CD14-positive monocyte (primary cell): ENCODE results near the gene STARD4. TPM values are rescaled to one million over a fixed set of nuclear protein-coding genes. Genes with fewer than 3 reads are reported as not detected.

Source experiments
- DNase-seq, 3 donors: peaks; one replicate each; pipeline ENCODE4 v3.0.0-alpha.2; 2011 to 2022
- H2AFZ ChIP-seq: 2 replicates; pipeline ENCODE4 v1.6.0; 2012; ENCODE audit warnings: mild to moderate bottlenecking, low read depth, low read length, inconsistent platforms; ENCODE audit not compliant: insufficient read depth, poor library complexity, severe bottlenecking
- H3K27ac ChIP-seq, 2 donors: 1 replicate in 1 of 2; 2 replicates in 1 of 2; pipeline ENCODE4 v1.5.1; 2012 to 2013; ENCODE audit warnings: low read length in 2 of 2, control low read depth in 1 of 2, inconsistent platforms in 1 of 2, low read depth in 1 of 2, mild to moderate bottlenecking in 1 of 2
- H3K27me3 ChIP-seq, 2 donors: one replicate each; pipeline versions ENCODE4 v1.6.0 to v1.6.1; 2011 to 2013; ENCODE audit warnings: low read length in 2 of 2; ENCODE audit not compliant: control insufficient read depth in 2 of 2, insufficient read depth in 2 of 2
- H3K36me3 ChIP-seq, 2 donors: replicated peaks in 1 of 2; 1 replicate in 1 of 2; 2 replicates in 1 of 2; pipeline versions ENCODE4 v1.5.1 to v1.6.1; 2012 to 2013; ENCODE audit warnings: low read length in 2 of 2, control low read depth in 1 of 2, inconsistent platforms in 1 of 2, mild to moderate bottlenecking in 1 of 2; ENCODE audit not compliant: insufficient read depth in 2 of 2, control insufficient read depth in 1 of 2
- H3K4me1 ChIP-seq, 2 donors: 1 replicate in 1 of 2; 2 replicates in 1 of 2; pipeline versions ENCODE4 v1.5.1 to v1.6.1; 2012 to 2013; ENCODE audit warnings: low read length in 2 of 2, control low read depth in 1 of 2, inconsistent platforms in 1 of 2, mild to moderate bottlenecking in 1 of 2, moderate library complexity in 1 of 2; ENCODE audit not compliant: insufficient read depth in 2 of 2, control insufficient read depth in 1 of 2
- H3K4me2 ChIP-seq: replicated peaks from 2 replicates; pipeline ENCODE3; 2012; ENCODE audit warnings: low read length, moderate library complexity, mild to moderate bottlenecking; ENCODE audit not compliant: poor library complexity, severe bottlenecking; ENCODE audit errors: extremely low read depth
- H3K4me3 ChIP-seq, 3 experiments: fragments of 200-600 bp in 1 of 3; sonication (generic) in 1 of 3; replicated peaks in 1 of 3; 1 replicate in 2 of 3; 2 replicates in 1 of 3; pipeline ENCODE4 v1.5.1; 2011 to 2013; ENCODE audit warnings: low read length in 3 of 3, mild to moderate bottlenecking in 3 of 3, control low read depth in 2 of 3, low read depth in 2 of 3, inconsistent platforms in 1 of 3, moderate library complexity in 1 of 3
- H3K79me2 ChIP-seq: 2 replicates; pipeline ENCODE4 v1.6.0; 2012; ENCODE audit warnings: mild to moderate bottlenecking, control low read depth, inconsistent platforms, low read length, moderate library complexity; ENCODE audit not compliant: insufficient read depth
- H3K9ac ChIP-seq: 2 replicates; pipeline ENCODE4 v1.6.0; 2017; ENCODE audit warnings: low read length, mild to moderate bottlenecking; ENCODE audit not compliant: insufficient read depth, poor library complexity, severe bottlenecking
- H3K9me3 ChIP-seq, 2 donors: replicated peaks in 1 of 2; 1 replicate in 1 of 2; 2 replicates in 1 of 2; pipeline versions ENCODE4 v1.5.1 to v1.6.1; 2012 to 2013; ENCODE audit warnings: low read length in 2 of 2, control low read depth in 1 of 2; ENCODE audit not compliant: control insufficient read depth in 1 of 2, insufficient read depth in 1 of 2
- H4K20me1 ChIP-seq: 2 replicates; pipeline ENCODE4 v1.6.0; 2012; ENCODE audit warnings: mild to moderate bottlenecking, low read length, control low read depth, moderate library complexity; ENCODE audit not compliant: insufficient read depth
- H3K27ac Mint-ChIP-seq, 7 donors: one replicate each; pipeline ENCODE4 v1.8.0; 2020; ENCODE audit warnings: mild to moderate bottlenecking in 7 of 7, mixed read lengths in 7 of 7, moderate library complexity in 6 of 7, inconsistent platforms in 2 of 7
- H3K27me3 Mint-ChIP-seq, 3 donors: one replicate each; pipeline ENCODE4 v1.8.0; 2021 to 2022; ENCODE audit warnings: low read depth in 3 of 3, mild to moderate bottlenecking in 3 of 3, mixed read lengths in 3 of 3, moderate library complexity in 3 of 3, inconsistent platforms in 1 of 3
- H3K36me3 Mint-ChIP-seq, 2 donors: one replicate each; pipeline ENCODE4 v1.8.0; 2020; ENCODE audit warnings: mixed read lengths in 2 of 2, inconsistent platforms in 1 of 2, mild to moderate bottlenecking in 1 of 2
- H3K4me1 Mint-ChIP-seq: one replicate; pipeline ENCODE4 v1.8.0; 2020; ENCODE audit warnings: mild to moderate bottlenecking, mixed read lengths
- H3K4me3 Mint-ChIP-seq, 2 donors: one replicate each; pipeline ENCODE4 v1.8.0; 2020; ENCODE audit warnings: mild to moderate bottlenecking in 2 of 2, mixed read lengths in 2 of 2, moderate library complexity in 1 of 2
- H3K9me3 Mint-ChIP-seq, 7 donors: one replicate each; pipeline ENCODE4 v1.8.0; 2020 to 2022; ENCODE audit warnings: mixed read lengths in 7 of 7, mild to moderate bottlenecking in 6 of 7, moderate library complexity in 6 of 7, inconsistent platforms in 2 of 7
- WGBS: methylation state at CpG from one replicate; pipeline ENCODE4 v1.1.5; 2013; ENCODE audit warnings: missing lambda C conversion rate; ENCODE audit not compliant: insufficient coverage; 5-methylcytosine and 5-hydroxymethylcytosine counted together
- intact Hi-C, 2 donors: fragments of 100-400 bp; cut with micrococcal nuclease; formaldehyde crosslinking; loops; one replicate each; pipeline versions ENCODE4 v1.15.0 to v1.15.1; 2023
- polyA plus RNA-seq, 3 donors: library from polyadenylated mRNA; depleted of rRNA in 1 of 3; unstranded in 2 of 3; stranded (reverse) in 1 of 3; fragments of 300-500 nt in 2 of 3; fragments of >200 nt in 1 of 3; fragmentation: Illumina TruSeq in 2 of 3; gene quantifications; 1 replicate in 2 of 3; 2 replicates in 1 of 3; pipeline ENCODE4 v1.2.3, GENCODE V29; 2012 to 2021
- TF ChIP-seq, protein P1 (sequence below): fragments of 200-600 bp; IDR thresholded peaks from one replicate; pipeline ENCODE4 v1.8.0; 2022; ENCODE audit warnings: antibody characterized with exemption, mild to moderate bottlenecking

STARD4 gene
- polyA plus RNA-seq, 3 donors, result 6.4 to 7.7 (median 6.7) TPM

DNA sequence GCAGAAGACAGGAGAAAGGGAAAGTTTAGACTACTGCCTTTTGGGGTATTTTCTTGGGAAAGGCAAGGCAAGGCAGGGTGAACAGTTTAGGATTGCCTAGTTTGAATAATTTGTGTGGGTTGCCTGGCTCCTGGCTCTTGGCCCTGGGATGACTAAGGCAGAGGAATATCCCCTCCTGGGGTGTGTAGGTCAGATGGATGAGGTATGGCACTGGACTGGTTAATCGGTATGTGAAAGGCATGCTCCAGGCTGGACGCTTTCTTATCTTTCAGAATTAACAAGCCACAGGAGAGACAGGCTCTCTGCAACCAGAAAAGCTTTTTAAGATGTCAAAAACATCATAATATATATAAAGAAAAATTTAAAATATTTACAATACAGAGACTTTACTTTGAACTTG is 58.6 kb downstream of the STARD4 start:
- TF ChIP-seq, protein P1, sequence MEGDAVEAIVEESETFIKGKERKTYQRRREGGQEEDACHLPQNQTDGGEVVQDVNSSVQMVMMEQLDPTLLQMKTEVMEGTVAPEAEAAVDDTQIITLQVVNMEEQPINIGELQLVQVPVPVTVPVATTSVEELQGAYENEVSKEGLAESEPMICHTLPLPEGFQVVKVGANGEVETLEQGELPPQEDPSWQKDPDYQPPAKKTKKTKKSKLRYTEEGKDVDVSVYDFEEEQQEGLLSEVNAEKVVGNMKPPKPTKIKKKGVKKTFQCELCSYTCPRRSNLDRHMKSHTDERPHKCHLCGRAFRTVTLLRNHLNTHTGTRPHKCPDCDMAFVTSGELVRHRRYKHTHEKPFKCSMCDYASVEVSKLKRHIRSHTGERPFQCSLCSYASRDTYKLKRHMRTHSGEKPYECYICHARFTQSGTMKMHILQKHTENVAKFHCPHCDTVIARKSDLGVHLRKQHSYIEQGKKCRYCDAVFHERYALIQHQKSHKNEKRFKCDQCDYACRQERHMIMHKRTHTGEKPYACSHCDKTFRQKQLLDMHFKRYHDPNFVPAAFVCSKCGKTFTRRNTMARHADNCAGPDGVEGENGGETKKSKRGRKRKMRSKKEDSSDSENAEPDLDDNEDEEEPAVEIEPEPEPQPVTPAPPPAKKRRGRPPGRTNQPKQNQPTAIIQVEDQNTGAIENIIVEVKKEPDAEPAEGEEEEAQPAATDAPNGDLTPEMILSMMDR, result no peak
- no peak overlapping the region for H3K27ac Mint-ChIP-seq
- no peak for DNase-seq
- H3K27ac ChIP-seq, result no peak overlapping the region
- H3K4me1 ChIP-seq, result no peaks in the 10 kb centered on the region
- H3K4me1 Mint-ChIP-seq, result no peaks in the 10 kb centered on the region
- H3K4me3 ChIP-seq, result no peak overlapping the region
- WGBS, result no CpG with 5 or more reads among the region's 2 CpGs
- H3K4me3 Mint-ChIP-seq, result no peak overlapping the region
- no peaks in the 10 kb centered on the region for H4K20me1 ChIP-seq
- peaks cover 0 to 9% (median 2%) of the 10 kb centered on the region in 3 donors for H3K27me3 Mint-ChIP-seq
- H3K79me2 ChIP-seq, result no peaks in the 10 kb centered on the region
- H3K9ac ChIP-seq, result no peak overlapping the region
- no peak overlapping the region for H2AFZ ChIP-seq
- intact Hi-C loops, result no loop called here
- no peaks in the 10 kb centered on the region for H3K36me3 Mint-ChIP-seq
- H3K36me3 ChIP-seq, result no peaks in the 10 kb centered on the region
- peaks cover 0 to 3% (median 0%) of the 10 kb centered on the region in 7 donors for H3K9me3 Mint-ChIP-seq
- no peak overlapping the region for H3K4me2 ChIP-seq
- no peaks in the 10 kb centered on the region for H3K9me3 ChIP-seq
- H3K27me3 ChIP-seq, result peaks cover 0 to 2% of the 10 kb centered on the region in 2 donors

GRCh38 chr5:111453295-111453694 is 59.0 kb downstream of the STARD4 start:
- H3K27ac Mint-ChIP-seq, result no peak overlapping the region
- no peaks in the 10 kb centered on the region for H3K9me3 ChIP-seq
- H3K36me3 Mint-ChIP-seq, result no peaks in the 10 kb centered on the region
- H3K4me1 ChIP-seq, result no peaks in the 10 kb centered on the region
- H3K4me1 Mint-ChIP-seq, result no peaks in the 10 kb centered on the region
- H3K27me3 ChIP-seq, result peaks cover 0 to 2% of the 10 kb centered on the region in 2 donors
- H2AFZ ChIP-seq, result no peak overlapping the region
- no peak for DNase-seq
- no peak overlapping the region for H3K4me2 ChIP-seq
- no CpG with 5 or more reads among the region's 1 CpG for WGBS
- H3K27ac ChIP-seq, result no peak overlapping the region
- intact Hi-C loops, result no loop called here
- TF ChIP-seq, protein P1, result no peak
- no peak overlapping the region for H3K4me3 ChIP-seq
- H3K27me3 Mint-ChIP-seq, result peaks cover 0 to 9% (median 2%) of the 10 kb centered on the region in 3 donors
- no peaks in the 10 kb centered on the region for H3K79me2 ChIP-seq
- peaks cover 0 to 3% (median 0%) of the 10 kb centered on the region in 7 donors for H3K9me3 Mint-ChIP-seq
- H3K9ac ChIP-seq, result no peak overlapping the region
- no peaks in the 10 kb centered on the region for H4K20me1 ChIP-seq
- no peak overlapping the region for H3K4me3 Mint-ChIP-seq
- no peaks in the 10 kb centered on the region for H3K36me3 ChIP-seq
